BJ (cell line): Measurements from ENCODE around the gene ESRRG. TPM values are rescaled to one million over a fixed set of nuclear protein-coding genes. Genes with fewer than 3 reads are reported as not detected.

Experiments
- CTCF ChIA-PET: fragments of 350-600 bp; formaldehyde crosslinking; extraction: SDS; loops from one replicate; lab custom pipeline; 2021; ENCODE audit warnings: antibody characterized with exemption, inconsistent platforms; lab: Yijun Ruan, JAX
- POLR2A ChIA-PET: fragments of 300-600 bp; sonication (Branson Sonifier 250); formaldehyde crosslinking; extraction: SDS; loops from one replicate; lab custom pipeline; 2021; ENCODE audit warnings: antibody characterized with exemption; lab: Charles Lee
- DNase-seq: peaks from one replicate; pipeline ENCODE4 v3.0.0-alpha.2; 2011; ENCODE audit warnings: low read depth
- H3K27me3 ChIP-seq: 2 replicates; pipeline ENCODE4 v1.6.0; 2011; ENCODE audit warnings: low read length; ENCODE audit not compliant: control insufficient read depth, insufficient read depth
- H3K36me3 ChIP-seq: 2 replicates; pipeline ENCODE4 v1.5.1; 2011; ENCODE audit warnings: low read length; ENCODE audit not compliant: control insufficient read depth, insufficient read depth
- H3K4me3 ChIP-seq: 2 replicates; pipeline ENCODE4 v1.5.1; 2011; ENCODE audit warnings: low read depth, mild to moderate bottlenecking, control low read depth, low read length
- polyA plus RNA-seq: library from polyadenylated mRNA; depleted of rRNA; stranded (reverse); fragments of >200 nt; gene quantifications from 2 replicates; pipeline ENCODE4 v1.2.3, GENCODE V29; 2011
- TF ChIP-seq, protein P1 (sequence below): IDR thresholded peaks from 2 replicates; pipeline ENCODE4 v1.5.1; 2011; ENCODE audit warnings: low read depth, mild to moderate bottlenecking, control low read depth, inconsistent platforms, low read length, moderate library complexity; ENCODE audit not compliant: insufficient read depth

The ESRRG gene
- polyA plus RNA-seq, 1 experiment, result 0.05 TPM

GRCh38 chr1:216643176-216643575 lies 80.1 kb downstream of the ESRRG start:
- CTCF ChIA-PET, result no interaction called here
- POLR2A ChIA-PET, result no interaction called here
- DNase-seq, result no peak
- Histone ChIP-seq H3K27me3 (no peaks in the 10 kb centered on the region), H3K36me3 (no peaks in the 10 kb centered on the region), H3K4me3 (no peak overlapping the region)
- TF ChIP-seq, protein P1, sequence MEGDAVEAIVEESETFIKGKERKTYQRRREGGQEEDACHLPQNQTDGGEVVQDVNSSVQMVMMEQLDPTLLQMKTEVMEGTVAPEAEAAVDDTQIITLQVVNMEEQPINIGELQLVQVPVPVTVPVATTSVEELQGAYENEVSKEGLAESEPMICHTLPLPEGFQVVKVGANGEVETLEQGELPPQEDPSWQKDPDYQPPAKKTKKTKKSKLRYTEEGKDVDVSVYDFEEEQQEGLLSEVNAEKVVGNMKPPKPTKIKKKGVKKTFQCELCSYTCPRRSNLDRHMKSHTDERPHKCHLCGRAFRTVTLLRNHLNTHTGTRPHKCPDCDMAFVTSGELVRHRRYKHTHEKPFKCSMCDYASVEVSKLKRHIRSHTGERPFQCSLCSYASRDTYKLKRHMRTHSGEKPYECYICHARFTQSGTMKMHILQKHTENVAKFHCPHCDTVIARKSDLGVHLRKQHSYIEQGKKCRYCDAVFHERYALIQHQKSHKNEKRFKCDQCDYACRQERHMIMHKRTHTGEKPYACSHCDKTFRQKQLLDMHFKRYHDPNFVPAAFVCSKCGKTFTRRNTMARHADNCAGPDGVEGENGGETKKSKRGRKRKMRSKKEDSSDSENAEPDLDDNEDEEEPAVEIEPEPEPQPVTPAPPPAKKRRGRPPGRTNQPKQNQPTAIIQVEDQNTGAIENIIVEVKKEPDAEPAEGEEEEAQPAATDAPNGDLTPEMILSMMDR, result no peak

DNA sequence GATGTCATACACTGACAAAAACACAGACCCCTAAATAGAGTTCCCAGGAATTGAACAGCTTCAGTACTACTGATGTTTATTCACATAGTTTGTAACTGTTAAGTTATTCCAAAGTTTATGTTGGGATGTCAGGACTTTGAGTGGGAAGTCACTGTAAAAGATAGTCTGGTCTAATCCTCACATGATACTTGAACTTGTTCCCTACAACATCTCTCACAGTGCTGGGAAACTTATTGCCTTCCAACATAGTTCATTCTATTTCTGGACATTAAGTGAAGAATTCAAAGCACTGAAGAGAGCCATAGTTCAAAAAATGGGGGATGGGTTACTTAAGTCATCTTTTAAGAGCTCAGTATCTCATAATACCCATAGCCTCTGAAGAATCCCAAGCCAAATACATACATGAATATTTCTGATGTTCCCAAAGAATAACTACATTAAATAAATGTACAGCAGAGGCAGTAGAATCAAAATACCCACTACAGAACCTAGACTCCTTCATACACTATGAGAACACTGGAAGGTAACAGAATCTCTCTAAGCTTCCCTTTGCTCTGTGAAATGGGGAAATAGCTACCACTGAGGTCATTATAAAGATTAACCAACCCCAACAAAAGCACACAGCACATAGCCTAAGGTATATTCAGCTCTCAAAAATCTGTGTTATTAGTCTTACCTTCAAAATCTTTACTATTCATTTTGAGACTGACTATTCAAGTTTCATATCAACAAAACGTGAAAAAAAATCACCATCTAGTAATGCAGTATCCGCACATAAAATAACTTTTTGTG lies 81.4 kb downstream of the ESRRG start:
- TF ChIP-seq, protein P1, result no peak
- ChIA-PET POLR2A (no interaction called here), CTCF (no interaction called here)
- H3K36me3 ChIP-seq, result no peaks in the 10 kb centered on the region
- H3K4me3 ChIP-seq, result no peak overlapping the region
- no peaks in the 10 kb centered on the region for H3K27me3 ChIP-seq
- no peak for DNase-seq

- no peaks in the 10 kb centered on the region for H3K36me3 ChIP-seq
- CTCF ChIA-PET, result no interaction called here
- POLR2A ChIA-PET, result no interaction called here
- H3K4me3 ChIP-seq, result no peak overlapping the region
- TF ChIP-seq, protein P1, result no peak
- no peak for DNase-seq
- no peaks in the 10 kb centered on the region for H3K27me3 ChIP-seq
Observed at GRCh38 chr1:216640100-216640499, 83.1 kb downstream of the ESRRG start.

DNA sequence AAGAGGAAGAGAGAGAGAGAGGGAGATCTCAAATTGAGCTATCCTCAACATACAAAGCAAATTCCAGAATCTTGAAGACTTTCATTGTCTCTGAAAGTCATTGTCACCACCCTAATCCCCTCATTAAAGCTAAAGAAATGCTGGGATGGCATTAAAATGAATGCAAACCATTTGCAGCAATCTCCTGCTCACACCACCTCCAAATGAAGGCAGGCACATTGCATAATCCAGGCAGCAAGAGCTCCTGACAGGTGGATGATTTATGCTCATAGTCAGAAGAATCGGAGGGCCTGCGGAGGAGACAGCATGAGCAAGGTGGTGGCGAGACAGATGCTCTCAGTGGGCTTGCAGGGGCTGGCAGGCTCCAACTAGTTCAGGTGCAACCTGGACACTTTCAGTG lies 90.2 kb downstream of the ESRRG start:
- ChIA-PET POLR2A (no interaction called here), CTCF (no interaction called here)
- H3K27me3 ChIP-seq, result no peaks in the 10 kb centered on the region
- no peak overlapping the region for H3K4me3 ChIP-seq
- TF ChIP-seq, protein P1, result no peak
- no peak for DNase-seq
- H3K36me3 ChIP-seq, result no peaks in the 10 kb centered on the region

DNA sequence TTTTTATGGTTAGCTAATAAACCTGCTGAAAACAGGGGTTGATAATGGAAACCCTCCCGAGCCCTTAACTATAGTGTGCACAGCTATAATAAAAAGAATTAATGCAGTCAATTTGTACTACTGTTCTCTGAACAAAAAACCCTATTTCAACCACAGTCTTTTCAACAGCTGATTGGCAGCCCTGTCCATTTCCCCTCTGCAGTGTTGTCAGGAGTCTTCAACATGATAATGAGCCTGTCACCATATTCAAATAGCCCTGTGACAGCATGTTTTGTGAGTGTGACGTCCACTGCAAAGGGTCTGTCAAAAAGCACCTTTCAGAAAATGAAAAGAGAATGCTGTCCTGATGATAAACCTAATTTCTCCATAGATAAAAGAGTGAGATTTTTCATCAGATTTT lies 92.7 kb downstream of the ESRRG start:
- ChIA-PET POLR2A (no interaction called here), CTCF (interaction anchor here (0.6 to 1.2 kb wide), 2 partner anchors 62 to 444 kb away, joined by 3 to 4 read pairs; no protein-coding TSS in a partner anchor)
- no peaks in the 10 kb centered on the region for H3K27me3 ChIP-seq
- H3K36me3 ChIP-seq, result no peaks in the 10 kb centered on the region
- no peak for DNase-seq
- TF ChIP-seq, protein P1, result no peak
- H3K4me3 ChIP-seq, result no peak overlapping the region
